Measurements from ENCODE around the gene MACROD2.
"Not testable (repeated sequence)": the region's sequence is repeated elsewhere in the genome, so short reads cannot be mapped to it uniquely, and the experiment has no call there.

The MACROD2 gene

GRCh38 chr20:15187612-15188011 is 1192.3 kb downstream of the MACROD2 start:
- no peak for DNase-seq (ENCODE audit: low read depth)
- no peak overlapping the region for H3K4me3 ChIP-seq (ENCODE audit: low read length)
- TF ChIP-seq CTCF (conservative IDR thresholded peaks at IDR 0.05; ENCODE audit: low read length), result no peak

- no peak overlapping the region for H3K4me3 ChIP-seq (ENCODE audit: low read length)
- no peak for DNase-seq (ENCODE audit: low read depth)
- no peak for TF ChIP-seq CTCF (conservative IDR thresholded peaks at IDR 0.05; ENCODE audit: low read length)
Observed at GRCh38 chr20:15188415-15188814, 1193.1 kb downstream of the MACROD2 start.

GRCh38 chr20:15191082-15191723 is 1195.9 kb downstream of the MACROD2 start:
- no peak for DNase-seq (ENCODE audit: low read depth)
- no peak overlapping the region for H3K4me3 ChIP-seq (ENCODE audit: low read length)
- no peak for TF ChIP-seq CTCF (conservative IDR thresholded peaks at IDR 0.05; ENCODE audit: low read length)

- H3K4me3 ChIP-seq (ENCODE audit: low read length), result no peak overlapping the region
Observed at GRCh38 chr20:15195378-15195777, 1200.1 kb downstream of the MACROD2 start.

GRCh38 chr20:15196547-15197255 is 1201.4 kb downstream of the MACROD2 start:
- DNase-seq (ENCODE audit: low read depth), result no peak
- H3K4me3 ChIP-seq (ENCODE audit: low read length), result no peak overlapping the region
- no peak for TF ChIP-seq CTCF (conservative IDR thresholded peaks at IDR 0.05; ENCODE audit: low read length)

More at GRCh38 chr20:15195378-15195777, 1200.1 kb downstream of the MACROD2 start:
- peak; percentile 2 for DNase-seq (ENCODE audit: low read depth)
- TF ChIP-seq CTCF (conservative IDR thresholded peaks at IDR 0.05; ENCODE audit: low read length), result no peak

- DNase-seq (ENCODE audit: low read depth); H3K4me3 ChIP-seq (ENCODE audit: low read length): not testable (repeated sequence)
Observed at GRCh38 chr20:15198017-15198416, 1202.7 kb downstream of the MACROD2 start.

GRCh38 chr20:15199698-15200097 is 1204.4 kb downstream of the MACROD2 start:
- H3K4me3 ChIP-seq (ENCODE audit: low read length), result no peak overlapping the region
- TF ChIP-seq CTCF (conservative IDR thresholded peaks at IDR 0.05; ENCODE audit: low read length), result no peak
- no peak for DNase-seq (ENCODE audit: low read depth)
